OCI-LY3 (cell line): ENCODE data around the gene ZFAND3.
A peak's percentile ranks its signal among the peaks of the same experiment; 100 is the strongest.

ENCODE experiments used
- CTCF ChIP-seq: fragments of 200-600, 300-600 bp; sonication (generic); IDR thresholded peaks from 2 replicates; pipeline ENCODE4 v1.5.1; 2014; ENCODE audit warnings: antibody characterized with exemption, low read length, low read depth
- EZH2phosphoT487 ChIP-seq: fragments of 200-600 bp; shearing (Covaris generic); IDR thresholded peaks from 2 replicates; pipeline ENCODE4 v1.6.1; 2018; ENCODE audit warnings: antibody characterized with exemption, mixed run types, low read depth

- TF ChIP-seq CTCF (peak; percentile 77), EZH2phosphoT487 (no peak)
Measured at GRCh38 chr6:38144365-38144945, 324.9 kb downstream of the ZFAND3 start.
